ENCODE data around the gene LENG1.
"Not testable (repeated sequence)": the region's sequence is repeated elsewhere in the genome, so short reads cannot be mapped to it uniquely, and the experiment has no call there.

The LENG1 gene

GRCh38 chr19:54189145-54189734 is 29.7 kb upstream of the LENG1 start, which contains the start of gene MBOAT7:
Gene MBOAT7, minus strand, starts transcription at chr19:54189580. Its CDS starts 1,072 bp downstream, at chr19:54188508.
- DNase-seq, result peak in 1 of 2 experiments; percentile 97

GRCh38 chr19:54188215-54188871 is 28.8 kb upstream of the LENG1 start:
- DNase-seq, result no peak

GRCh38 chr19:54186934-54187381 is 27.4 kb upstream of the LENG1 start:
- no peak for DNase-seq

- DNase-seq, result no peak
Observed at GRCh38 chr19:54186351-54186750, 26.8 kb upstream of the LENG1 start.

GRCh38 chr19:54183431-54183830 is 23.9 kb upstream of the LENG1 start:
- DNase-seq, result no peak

GRCh38 chr19:54181894-54182293 is 22.4 kb upstream of the LENG1 start:
- DNase-seq, result not testable (repeated sequence)

- no peak for DNase-seq
Observed at GRCh38 chr19:54180691-54181091, 21.2 kb upstream of the LENG1 start.

GRCh38 chr19:54179921-54180461 is 20.5 kb upstream of the LENG1 start:
- no peak for DNase-seq

- DNase-seq, result no peak
Observed at GRCh38 chr19:54179262-54179852, 19.8 kb upstream of the LENG1 start.

- DNase-seq, result peak in 1 of 2 experiments; percentile 41
Observed at GRCh38 chr19:54178581-54179261, 19.2 kb upstream of the LENG1 start.

GRCh38 chr19:54173951-54174834 is 14.7 kb upstream of the LENG1 start:
- DNase-seq, result no peak

- no peak for DNase-seq
Observed at GRCh38 chr19:54173359-54173699, 13.8 kb upstream of the LENG1 start.

GRCh38 chr19:54172471-54173358 is 13.2 kb upstream of the LENG1 start, which contains the start of gene TMC4:
Gene TMC4, minus strand, starts transcription at chr19:54173160. Its CDS starts 43 bp downstream, at chr19:54173117.
- no peak for DNase-seq

- not testable (repeated sequence) for DNase-seq
Observed at GRCh38 chr19:54171736-54172431, 12.4 kb upstream of the LENG1 start.

- DNase-seq, result no peak
Observed at GRCh38 chr19:54169149-54169740, 9.7 kb upstream of the LENG1 start.

GRCh38 chr19:54168174-54168917 is 8.8 kb upstream of the LENG1 start:
- peak in 1 of 2 experiments; percentile 22 for DNase-seq

- no peak for DNase-seq
Observed at GRCh38 chr19:54165222-54165621, 5.7 kb upstream of the LENG1 start.

GRCh38 chr19:54164369-54165068 is 5.0 kb upstream of the LENG1 start:
- DNase-seq, result no peak

- DNase-seq, result no peak
Observed at GRCh38 chr19:54162884-54163283, 3.4 kb upstream of the LENG1 start.

All from cerebellar nuclear complex (tissue), 1 donor.